Neural crest cell (in vitro differentiated cells): ENCODE measurements around the gene SIRT7. TPM values are rescaled to one million over a fixed set of nuclear protein-coding genes. Genes with fewer than 3 reads are reported as not detected.

Source experiments
- DNase-seq: peaks from one replicate; pipeline ENCODE4 v3.0.0; 2021; ENCODE audit warnings: low read depth, mixed read lengths, low spot score
- H3K27ac Mint-ChIP-seq: one replicate; pipeline ENCODE4 v1.8.0; 2021; ENCODE audit warnings: mild to moderate bottlenecking, mixed read lengths; ENCODE audit not compliant: unreplicated experiment
- H3K27me3 Mint-ChIP-seq: 2 replicates; pipeline ENCODE4 v1.8.0; 2021; ENCODE audit warnings: low read depth, mild to moderate bottlenecking, mixed read lengths
- H3K36me3 Mint-ChIP-seq: 2 replicates; pipeline ENCODE4 v1.8.0; 2021; ENCODE audit warnings: low read depth, mild to moderate bottlenecking, mixed read lengths
- H3K4me1 Mint-ChIP-seq: 2 replicates; pipeline ENCODE4 v1.8.0; 2021; ENCODE audit warnings: mixed read lengths
- H3K4me3 Mint-ChIP-seq: one replicate; pipeline ENCODE4 v1.8.0; 2021; ENCODE audit warnings: mild to moderate bottlenecking, mixed read lengths
- H3K9me3 Mint-ChIP-seq: 2 replicates; pipeline ENCODE4 v1.8.0; 2021; ENCODE audit warnings: mixed read lengths
- total RNA-seq: library from RNA; stranded (reverse); gene quantifications from 2 replicates; pipeline ENCODE4 v1.2.1, GENCODE V29; 2021
- TF ChIP-seq, protein P1 (sequence below): fragments of 200-600 bp; sonication (generic); conservative IDR thresholded peaks from 2 replicates; pipeline ENCODE4 v1.5.0; 2021; ENCODE audit warnings: antibody characterized with exemption, mild to moderate bottlenecking

Gene SIRT7
- total RNA-seq, 1 donor from 2014 or later = 26.2 TPM

DNA sequence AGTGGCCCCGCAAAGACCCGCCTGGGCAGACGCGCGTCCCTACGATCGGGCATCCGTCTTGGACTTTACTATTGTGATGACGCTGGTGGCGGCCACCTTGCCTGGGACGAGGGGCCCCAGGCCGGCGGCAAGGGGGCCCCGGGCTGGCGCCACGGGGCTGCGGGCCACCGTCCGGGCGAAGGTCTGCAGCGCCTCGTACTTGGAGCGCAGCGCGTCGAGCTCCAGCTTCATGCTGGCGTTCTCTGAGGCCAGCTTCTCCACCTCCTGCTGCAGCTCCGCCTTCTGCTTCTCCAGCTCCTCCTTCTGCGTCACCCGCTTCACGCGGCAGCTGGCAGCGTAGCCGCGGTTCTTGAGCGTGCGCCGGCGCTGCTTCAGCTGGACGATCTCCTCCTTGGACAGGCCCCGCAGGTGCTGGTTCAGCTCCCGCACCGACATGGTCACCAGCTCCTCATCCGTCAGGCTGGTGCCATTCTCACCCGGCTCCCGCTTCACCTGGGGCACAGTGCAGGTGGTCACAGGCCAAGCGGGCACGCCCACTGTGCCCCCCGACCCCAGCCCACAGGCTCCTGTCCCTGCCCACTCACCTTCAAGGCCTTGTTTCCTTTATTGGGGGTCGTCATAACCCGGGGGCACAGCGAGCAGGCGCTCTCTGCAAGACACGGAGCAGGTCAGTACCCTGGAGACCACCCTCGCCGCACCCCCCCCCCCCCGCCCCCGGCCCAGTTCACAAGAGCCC lies 4.8 kb upstream of the SIRT7 start:
- no peaks in the 10 kb centered on the region for H3K9me3 Mint-ChIP-seq
- DNase-seq = no peak
- no peak overlapping the region for H3K27ac Mint-ChIP-seq
- peaks cover 3% of the 10 kb centered on the region for H3K36me3 Mint-ChIP-seq
- H3K4me3 Mint-ChIP-seq = no peak overlapping the region
- peaks cover 19% of the 10 kb centered on the region for H3K4me1 Mint-ChIP-seq
- H3K27me3 Mint-ChIP-seq = peaks cover 3% of the 10 kb centered on the region
- TF ChIP-seq, protein P1, sequence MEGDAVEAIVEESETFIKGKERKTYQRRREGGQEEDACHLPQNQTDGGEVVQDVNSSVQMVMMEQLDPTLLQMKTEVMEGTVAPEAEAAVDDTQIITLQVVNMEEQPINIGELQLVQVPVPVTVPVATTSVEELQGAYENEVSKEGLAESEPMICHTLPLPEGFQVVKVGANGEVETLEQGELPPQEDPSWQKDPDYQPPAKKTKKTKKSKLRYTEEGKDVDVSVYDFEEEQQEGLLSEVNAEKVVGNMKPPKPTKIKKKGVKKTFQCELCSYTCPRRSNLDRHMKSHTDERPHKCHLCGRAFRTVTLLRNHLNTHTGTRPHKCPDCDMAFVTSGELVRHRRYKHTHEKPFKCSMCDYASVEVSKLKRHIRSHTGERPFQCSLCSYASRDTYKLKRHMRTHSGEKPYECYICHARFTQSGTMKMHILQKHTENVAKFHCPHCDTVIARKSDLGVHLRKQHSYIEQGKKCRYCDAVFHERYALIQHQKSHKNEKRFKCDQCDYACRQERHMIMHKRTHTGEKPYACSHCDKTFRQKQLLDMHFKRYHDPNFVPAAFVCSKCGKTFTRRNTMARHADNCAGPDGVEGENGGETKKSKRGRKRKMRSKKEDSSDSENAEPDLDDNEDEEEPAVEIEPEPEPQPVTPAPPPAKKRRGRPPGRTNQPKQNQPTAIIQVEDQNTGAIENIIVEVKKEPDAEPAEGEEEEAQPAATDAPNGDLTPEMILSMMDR = no peak

DNA sequence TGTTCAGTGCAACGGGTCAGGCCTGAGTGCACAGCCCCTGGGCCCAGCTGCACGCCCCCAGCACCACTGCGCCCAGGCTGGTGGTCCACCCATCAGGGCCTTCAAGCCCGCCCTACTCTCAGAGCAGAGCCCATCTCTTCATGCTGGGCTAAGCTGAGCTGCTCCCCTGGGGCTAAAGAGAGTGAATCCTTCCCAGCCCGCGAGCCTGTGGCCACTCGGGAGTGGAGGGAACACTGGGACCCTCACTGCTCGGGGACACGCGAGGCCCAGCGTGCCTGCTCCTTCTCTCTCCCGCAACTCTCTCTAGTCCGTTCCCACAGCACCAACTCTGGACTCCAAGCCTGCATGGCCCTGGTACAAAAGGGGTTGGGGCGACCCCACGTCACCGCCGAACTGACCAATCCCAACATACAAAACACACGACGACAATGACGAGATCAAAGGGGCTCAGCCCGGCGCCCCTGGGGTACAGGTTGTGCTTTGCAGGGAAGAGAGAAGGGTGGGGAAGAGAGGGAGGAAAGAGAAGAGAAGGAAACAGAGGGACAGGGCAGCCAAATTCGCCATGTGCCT lies 4.1 kb upstream of the SIRT7 start:
- Mint-ChIP-seq H3K36me3 (peaks cover 3% of the 10 kb centered on the region), H3K27me3 (peaks cover 3% of the 10 kb centered on the region), H3K4me1 (peaks cover 23% of the 10 kb centered on the region), H3K4me3 (no peak overlapping the region), H3K9me3 (no peaks in the 10 kb centered on the region), H3K27ac (peak overlapping the region; percentile 43)
- TF ChIP-seq, protein P1 = no peak
- DNase-seq = no peak

DNA sequence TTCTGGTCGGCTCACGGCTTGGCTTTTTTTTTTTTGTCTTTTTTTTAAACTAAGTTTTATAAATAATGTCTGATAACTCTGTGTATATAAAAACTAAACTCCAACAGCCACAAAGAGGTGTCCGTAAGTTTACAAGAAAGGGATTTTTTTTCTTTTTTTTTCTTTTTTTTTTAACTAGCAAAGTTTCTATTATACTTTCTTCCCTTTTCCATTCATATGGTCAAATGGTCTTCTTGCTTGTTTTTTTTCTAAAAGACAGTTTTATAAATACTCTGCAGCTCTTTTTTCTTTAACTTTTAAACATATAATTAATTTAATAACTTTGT lies 3.5 kb upstream of the SIRT7 start:
- H3K27ac Mint-ChIP-seq = no peak overlapping the region

DNA sequence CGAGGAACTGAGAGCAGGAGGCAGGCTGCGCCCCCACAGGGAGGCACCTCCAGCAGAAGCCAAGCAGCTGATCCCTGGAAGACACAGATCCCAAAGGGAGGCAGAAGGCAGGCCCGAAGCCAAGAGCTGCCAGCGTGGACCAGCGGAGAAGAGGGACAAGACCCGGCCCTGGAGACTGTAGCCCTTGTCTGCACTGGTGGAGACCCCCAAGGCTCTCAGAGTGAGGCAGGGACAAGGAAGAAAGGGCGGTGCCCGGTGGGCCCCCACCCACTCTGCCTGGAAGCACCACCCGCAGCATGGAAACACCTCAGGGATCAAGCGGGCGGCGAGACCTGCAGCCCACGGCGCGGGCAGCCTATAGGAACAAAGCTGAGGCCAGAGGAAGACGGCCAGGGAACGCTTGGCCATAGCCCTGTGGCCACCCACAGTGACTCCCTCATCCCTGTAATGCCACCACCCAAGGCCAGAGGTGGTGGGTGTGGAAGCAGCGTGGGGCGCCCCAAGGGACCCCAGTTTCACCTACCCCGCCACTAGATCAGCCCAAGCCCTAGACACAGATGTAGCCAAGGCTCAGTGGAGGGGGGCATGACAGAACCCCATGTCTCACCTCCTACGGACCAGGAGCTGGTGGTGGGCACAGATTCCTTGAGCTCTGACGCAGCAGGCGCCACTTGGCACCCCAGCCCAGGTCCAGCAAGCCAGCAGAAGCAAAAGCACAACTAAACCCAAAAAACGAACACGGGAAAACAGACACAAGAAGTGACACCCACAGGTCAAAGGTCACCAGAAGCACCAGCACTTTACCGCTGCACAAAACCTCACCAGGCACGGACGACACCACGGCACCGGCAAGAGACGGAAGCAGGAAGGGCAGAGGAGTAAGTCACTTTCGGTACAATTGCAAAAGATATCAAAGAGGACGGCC lies 2.9 kb upstream of the SIRT7 start:
- peaks cover 20% of the 10 kb centered on the region for H3K4me1 Mint-ChIP-seq
- no peaks in the 10 kb centered on the region for H3K27me3 Mint-ChIP-seq
- DNase-seq = no peak
- H3K4me3 Mint-ChIP-seq = peak overlapping the region; percentile 66
- H3K27ac Mint-ChIP-seq = no peak overlapping the region
- H3K9me3 Mint-ChIP-seq = no peaks in the 10 kb centered on the region
- H3K36me3 Mint-ChIP-seq = peaks cover 3% of the 10 kb centered on the region
- TF ChIP-seq, protein P1 = no peak

More for the DNA sequence above, 3.5 kb upstream of the SIRT7 start:
- Mint-ChIP-seq H3K4me3 (peak overlapping the region; percentile 66), H3K36me3 (peaks cover 3% of the 10 kb centered on the region), H3K4me1 (peaks cover 27% of the 10 kb centered on the region), H3K27me3 (peaks cover 2% of the 10 kb centered on the region), H3K9me3 (no peaks in the 10 kb centered on the region)
- TF ChIP-seq, protein P1 = no peak
- no peak for DNase-seq

DNA sequence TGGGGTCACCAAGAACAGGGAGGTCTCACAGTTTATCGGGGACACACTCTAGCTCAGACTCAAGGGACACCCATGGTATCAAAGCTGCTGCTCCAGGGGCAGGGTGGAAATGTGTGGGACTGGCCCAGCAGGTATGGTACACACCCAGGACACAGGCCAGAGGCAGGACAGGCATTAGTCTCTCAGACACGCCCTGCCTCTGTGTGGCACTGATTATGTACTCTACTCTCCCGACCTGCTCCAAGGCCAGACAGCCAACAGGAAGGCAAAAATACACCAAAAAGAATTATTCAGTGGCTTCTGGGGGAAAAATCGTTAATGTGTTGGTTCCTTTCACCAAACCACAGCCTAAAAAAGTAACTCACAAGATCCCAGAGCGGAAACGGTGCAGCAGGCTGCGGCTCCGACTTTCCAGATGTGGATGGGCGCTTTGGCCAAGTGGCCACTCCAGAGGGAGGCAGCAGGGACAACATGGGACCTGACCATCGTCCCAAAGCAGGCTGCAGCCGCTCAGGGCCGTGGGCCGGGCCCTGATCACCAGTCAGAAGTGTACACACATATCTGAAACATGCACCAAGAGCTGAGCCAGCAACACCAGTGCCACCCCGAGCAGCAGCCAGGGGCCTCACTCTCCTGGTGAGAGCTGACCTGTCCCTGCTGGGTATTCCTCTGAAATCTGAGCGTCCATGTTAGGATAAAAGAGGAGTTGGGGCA lies 1.0 kb upstream of the SIRT7 start:
- Mint-ChIP-seq H3K27me3 (no peaks in the 10 kb centered on the region), H3K4me1 (peaks cover 13% of the 10 kb centered on the region), H3K9me3 (no peaks in the 10 kb centered on the region), H3K27ac (no peak overlapping the region), H3K36me3 (peaks cover 3% of the 10 kb centered on the region), H3K4me3 (peak overlapping the region; percentile 90)
- DNase-seq = no peak
- TF ChIP-seq, protein P1 = no peak
